Uterus (tissue), 4 donors: Measurements from ENCODE around the gene RGS1. TPM values are rescaled to one million over a fixed set of nuclear protein-coding genes. Genes with fewer than 3 reads are reported as not detected.

Experiments
- DNase-seq, 2 donors: peaks; one replicate each; pipeline ENCODE4 v3.0.0-alpha.2; 2019 to 2020
- H3K27ac ChIP-seq, 2 donors: fragments of 200-600 bp; sonication (generic); 1 replicate in 1 of 2; 2 replicates in 1 of 2; pipeline ENCODE4 v1.5.1; 2016 to 2018
- H3K27me3 ChIP-seq, 2 donors: fragments of 200-600 bp; sonication (generic); one replicate each; pipeline ENCODE4 v1.5.1; 2018 to 2019; ENCODE audit warnings: control low read depth in 1 of 2
- H3K36me3 ChIP-seq, 2 donors: fragments of 200-600 bp; sonication (generic); one replicate each; pipeline ENCODE4 v1.5.1; 2019; ENCODE audit warnings: control low read depth in 1 of 2
- H3K4me1 ChIP-seq, 2 donors: fragments of 200-600 bp; sonication (generic); one replicate each; pipeline ENCODE4 v1.5.1; 2018 to 2019; ENCODE audit warnings: control low read depth in 1 of 2
- H3K4me3 ChIP-seq, 2 donors: fragments of 200-600 bp; sonication (generic); 1 replicate in 1 of 2; 2 replicates in 1 of 2; pipeline ENCODE4 v1.5.1; 2018 to 2019; ENCODE audit warnings: mild to moderate bottlenecking in 1 of 2
- H3K9me3 ChIP-seq, 2 donors: fragments of 200-600 bp; sonication (generic); one replicate each; pipeline ENCODE4 v1.5.1; 2019; ENCODE audit warnings: control low read depth in 1 of 2
- POLR2A ChIP-seq, 2 donors: fragments of 450-650 bp; IDR thresholded peaks; one replicate each; pipeline ENCODE4 v1.6.1; 2016; ENCODE audit warnings: antibody characterized with exemption in 2 of 2, mild to moderate bottlenecking in 1 of 2, moderate library complexity in 1 of 2
- intact Hi-C: fragments of 100-400 bp; cut with DNase I; formaldehyde crosslinking; loops from one replicate; pipeline ENCODE4 v1.15.1; 2023; ENCODE audit warnings: low total_unique reads
- total RNA-seq, 4 donors: library from RNA; depleted of rRNA in 3 of 4; stranded (reverse); fragments of >200 nt in 3 of 4; gene quantifications; one replicate each; pipeline versions ENCODE4 v1.1.0 to v1.2.4, GENCODE V29; 2014 to 2023
- TF ChIP-seq, protein P1 (sequence below), 4 experiments: fragments of 200-600 bp in 2 of 4; fragments of 450-650 bp in 2 of 4; sonication (generic) in 2 of 4; IDR thresholded peaks; one replicate each; pipeline ENCODE4 v1.5.1; 2016 to 2019; ENCODE audit warnings: antibody characterized with exemption in 4 of 4, mild to moderate bottlenecking in 2 of 4, moderate library complexity in 1 of 4
- donor health status: DM: yes; HTN: yes; CAD: no.

RGS1 gene, protein sequence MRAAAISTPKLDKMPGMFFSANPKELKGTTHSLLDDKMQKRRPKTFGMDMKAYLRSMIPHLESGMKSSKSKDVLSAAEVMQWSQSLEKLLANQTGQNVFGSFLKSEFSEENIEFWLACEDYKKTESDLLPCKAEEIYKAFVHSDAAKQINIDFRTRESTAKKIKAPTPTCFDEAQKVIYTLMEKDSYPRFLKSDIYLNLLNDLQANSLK
- total RNA-seq, result 10 to 100 TPM; 10.7 to 31.5 (median 23.7) TPM

- Histone ChIP-seq H3K27ac (no peak within 1 kb of the TSS), H3K9me3 (no peaks in the 10 kb centered on the region), H3K27me3 (no peaks in the 10 kb centered on the region), H3K4me1 (no peaks in the 10 kb centered on the region), H3K36me3 (no peaks in the 10 kb centered on the region), H3K4me3 (no peak within 1 kb of the TSS)
- no peak for DNase-seq
- TF ChIP-seq POLR2A (IDR thresholded peaks at IDR 0.05), result peak; percentile 16 to 19
- TF ChIP-seq, protein P1, sequence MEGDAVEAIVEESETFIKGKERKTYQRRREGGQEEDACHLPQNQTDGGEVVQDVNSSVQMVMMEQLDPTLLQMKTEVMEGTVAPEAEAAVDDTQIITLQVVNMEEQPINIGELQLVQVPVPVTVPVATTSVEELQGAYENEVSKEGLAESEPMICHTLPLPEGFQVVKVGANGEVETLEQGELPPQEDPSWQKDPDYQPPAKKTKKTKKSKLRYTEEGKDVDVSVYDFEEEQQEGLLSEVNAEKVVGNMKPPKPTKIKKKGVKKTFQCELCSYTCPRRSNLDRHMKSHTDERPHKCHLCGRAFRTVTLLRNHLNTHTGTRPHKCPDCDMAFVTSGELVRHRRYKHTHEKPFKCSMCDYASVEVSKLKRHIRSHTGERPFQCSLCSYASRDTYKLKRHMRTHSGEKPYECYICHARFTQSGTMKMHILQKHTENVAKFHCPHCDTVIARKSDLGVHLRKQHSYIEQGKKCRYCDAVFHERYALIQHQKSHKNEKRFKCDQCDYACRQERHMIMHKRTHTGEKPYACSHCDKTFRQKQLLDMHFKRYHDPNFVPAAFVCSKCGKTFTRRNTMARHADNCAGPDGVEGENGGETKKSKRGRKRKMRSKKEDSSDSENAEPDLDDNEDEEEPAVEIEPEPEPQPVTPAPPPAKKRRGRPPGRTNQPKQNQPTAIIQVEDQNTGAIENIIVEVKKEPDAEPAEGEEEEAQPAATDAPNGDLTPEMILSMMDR (IDR thresholded peaks at IDR 0.05), result no peak
- intact Hi-C loops, result no loop called here
These were observed at the start of gene RGS1 for GRCh38 chr1:192575499-192576189. TSS of gene RGS1 (plus strand) at chr1:192575773. CDS start at chr1:192575793, 20 bp downstream.

DNA sequence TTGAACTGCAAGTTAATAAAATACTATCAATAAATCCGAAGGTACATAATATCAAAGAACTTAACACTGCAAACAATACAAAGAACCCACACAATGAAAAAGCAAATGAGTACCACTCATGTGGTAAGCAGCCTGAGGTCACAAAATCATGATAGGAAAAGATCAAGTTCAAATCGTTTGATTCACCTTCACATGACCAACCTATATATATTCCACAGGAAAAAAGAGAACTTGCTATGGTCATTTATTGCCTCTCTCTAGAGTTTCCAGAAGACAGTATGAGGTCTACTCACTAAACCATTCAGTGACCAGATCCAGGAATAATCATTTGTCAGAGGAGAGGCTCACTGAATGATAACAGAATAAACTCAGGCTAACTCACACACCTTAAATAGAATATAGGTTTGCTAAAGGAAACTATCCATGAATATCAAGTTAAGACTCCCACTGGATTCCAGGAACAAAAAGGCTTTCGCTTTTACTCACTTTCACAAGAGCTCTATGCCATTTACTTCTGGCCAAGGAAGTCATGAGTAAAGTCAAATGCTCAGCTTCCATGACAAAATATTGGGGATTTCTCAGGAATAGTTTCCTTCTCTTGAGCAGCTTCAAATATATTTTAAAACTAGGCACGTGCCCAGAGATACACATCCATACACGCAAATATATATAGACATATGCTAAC, 48.3 kb upstream of the RGS1 start:
- no peak for TF ChIP-seq POLR2A (IDR thresholded peaks at IDR 0.05)
- TF ChIP-seq, protein P1 (IDR thresholded peaks at IDR 0.05), result no peak
- H3K9me3 ChIP-seq, result no peaks in the 10 kb centered on the region
- no peaks in the 10 kb centered on the region for H3K27me3 ChIP-seq
- H3K36me3 ChIP-seq, result no peaks in the 10 kb centered on the region
- H3K27ac ChIP-seq, result no peak overlapping the region
- intact Hi-C loops, result no loop called here
- H3K4me3 ChIP-seq, result no peak overlapping the region
- no peaks in the 10 kb centered on the region for H3K4me1 ChIP-seq
- no peak for DNase-seq

DNA sequence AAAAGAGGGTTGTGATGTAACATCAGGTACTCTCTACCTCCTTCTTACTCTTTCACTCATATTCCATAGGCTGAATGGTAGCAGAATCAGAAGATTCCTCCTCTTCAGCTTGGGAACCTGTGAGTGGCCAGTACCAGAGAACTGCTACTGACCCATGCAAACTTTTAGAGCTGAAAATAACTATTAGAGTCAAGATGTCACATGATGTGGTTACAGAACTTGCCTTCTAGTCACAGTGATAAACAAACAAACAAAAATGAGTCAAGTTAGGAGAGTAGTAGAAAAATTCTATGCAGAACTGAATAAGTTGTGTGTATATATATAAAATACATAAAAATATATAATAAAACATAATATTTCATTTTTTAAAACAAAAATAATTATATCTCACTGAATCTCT, 47.6 kb upstream of the RGS1 start:
- TF ChIP-seq, protein P1 (IDR thresholded peaks at IDR 0.05), result no peak
- TF ChIP-seq POLR2A (IDR thresholded peaks at IDR 0.05), result no peak
- intact Hi-C loops, result no loop called here
- Histone ChIP-seq H3K9me3 (no peaks in the 10 kb centered on the region), H3K4me3 (no peak overlapping the region), H3K36me3 (no peaks in the 10 kb centered on the region), H3K4me1 (no peaks in the 10 kb centered on the region), H3K27me3 (no peaks in the 10 kb centered on the region), H3K27ac (no peak overlapping the region)
- DNase-seq, result no peak

GRCh38 chr1:192529031-192529755, 46.4 kb upstream of the RGS1 start:
- TF ChIP-seq POLR2A (IDR thresholded peaks at IDR 0.05), result no peak
- TF ChIP-seq, protein P1 (IDR thresholded peaks at IDR 0.05), result no peak
- peak overlapping the region; percentile 66 to 70 for H3K27ac ChIP-seq
- no peaks in the 10 kb centered on the region for H3K4me1 ChIP-seq
- no peaks in the 10 kb centered on the region for H3K36me3 ChIP-seq
- no peaks in the 10 kb centered on the region for H3K27me3 ChIP-seq
- no peak overlapping the region for H3K4me3 ChIP-seq
- no peak for DNase-seq
- intact Hi-C loops, result no loop called here
- H3K9me3 ChIP-seq, result no peaks in the 10 kb centered on the region
